IMR-90 (cell line): ENCODE data around the gene CITED2. TPM values are rescaled to one million over a fixed set of nuclear protein-coding genes. Genes with fewer than 3 reads are reported as not detected.

ENCODE experiments used
- ATAC-seq: fragments of 200-7000 bp; cut with Tn5 transposase; 2 replicates; pipeline ENCODE4 v1.9.1; 2020; ENCODE audit warnings: low read depth, mild to moderate bottlenecking, moderate library complexity
- BruUV-seq: library from RNA; stranded (reverse); fragments of 400-500 nt; replicated peaks from 2 replicates; lab custom pipeline; 2021; lab: Mats Ljungman, UMichigan
- CTCF ChIA-PET: fragments of 300-600 bp; formaldehyde crosslinking; extraction: SDS; loops from one replicate; lab custom pipeline; 2021; ENCODE audit warnings: antibody characterized with exemption; lab: Yijun Ruan, JAX
- POLR2A ChIA-PET: fragments of 300-600 bp; sonication (Branson Sonifier 250); formaldehyde crosslinking; loops from one replicate; lab custom pipeline; 2022; ENCODE audit warnings: antibody characterized with exemption; ENCODE audit not compliant: unreplicated experiment; lab: Charles Lee
- DNase-seq: peaks from one replicate; pipeline ENCODE4 v3.0.0; 2013
- H2AFZ ChIP-seq: replicated peaks from 2 replicates; pipeline ENCODE3; 2013; ENCODE audit warnings: low read length, mild to moderate bottlenecking; ENCODE audit not compliant: poor library complexity
- H2AK5ac ChIP-seq: 2 replicates; pipeline ENCODE4 v1.6.1; 2013; ENCODE audit warnings: low read depth, low read length, inconsistent platforms
- H2AK9ac ChIP-seq: replicated peaks from 2 replicates; pipeline ENCODE3; 2013; ENCODE audit warnings: mild to moderate bottlenecking, low read depth, low read length, moderate library complexity; ENCODE audit not compliant: poor library complexity
- H2BK120ac ChIP-seq: 2 replicates; pipeline ENCODE4 v1.6.1; 2013; ENCODE audit warnings: low read depth, low read length, inconsistent platforms
- H2BK15ac ChIP-seq: 3 replicates; pipeline ENCODE4 v1.6.1; 2013; ENCODE audit warnings: low read depth, low read length, inconsistent platforms
- H2BK20ac ChIP-seq: 2 replicates; pipeline ENCODE4 v1.6.1; 2013; ENCODE audit warnings: low read depth, mild to moderate bottlenecking, inconsistent platforms, low read length, moderate library complexity
- H2BK5ac ChIP-seq: 2 replicates; pipeline ENCODE4 v1.6.1; 2013; ENCODE audit warnings: mild to moderate bottlenecking, low read depth, low read length, inconsistent platforms; ENCODE audit not compliant: poor library complexity, severe bottlenecking
- H3K14ac ChIP-seq: replicated peaks from 2 replicates; pipeline ENCODE4 v1.6.1; 2013; ENCODE audit warnings: low read depth, low read length, inconsistent platforms
- H3K18ac ChIP-seq: 2 replicates; pipeline ENCODE4 v1.6.1; 2013; ENCODE audit warnings: low read depth, low read length, control low read depth
- H3K23ac ChIP-seq: 2 replicates; pipeline ENCODE4 v1.6.1; 2013; ENCODE audit warnings: low read depth, low read length, inconsistent platforms
- H3K27ac ChIP-seq: 2 replicates; pipeline ENCODE4 v1.5.1; 2013; ENCODE audit warnings: mild to moderate bottlenecking, control low read depth, low read length; ENCODE audit not compliant: insufficient read depth
- H3K27me3 ChIP-seq: 2 replicates; pipeline ENCODE4 v1.6.1; 2013; ENCODE audit warnings: low read length; ENCODE audit not compliant: control insufficient read depth, insufficient read depth
- H3K36me3 ChIP-seq: 2 replicates; pipeline ENCODE4 v1.6.1; 2013; ENCODE audit warnings: low read length, mixed read lengths; ENCODE audit not compliant: control insufficient read depth, insufficient read depth
- H3K4ac ChIP-seq: 2 replicates; pipeline ENCODE4 v1.6.1; 2013; ENCODE audit warnings: low read depth, low read length, inconsistent platforms
- H3K4me1 ChIP-seq: 2 replicates; pipeline ENCODE4 v1.6.1; 2013; ENCODE audit warnings: low read length, mixed read lengths; ENCODE audit not compliant: control insufficient read depth, insufficient read depth
- H3K4me2 ChIP-seq: 2 replicates; pipeline ENCODE4 v1.6.1; 2013; ENCODE audit warnings: low read depth, mild to moderate bottlenecking, control low read depth, low read length, moderate library complexity
- H3K4me3 ChIP-seq: 2 replicates; pipeline ENCODE4 v1.5.1; 2013; ENCODE audit warnings: low read depth, mild to moderate bottlenecking, control low read depth, low read length, moderate library complexity; ENCODE audit not compliant: insufficient read depth
- H3K56ac ChIP-seq: 2 replicates; pipeline ENCODE4 v1.6.1; 2013; ENCODE audit warnings: low read length, inconsistent platforms; ENCODE audit not compliant: insufficient read depth; ENCODE audit errors: extremely low read depth
- H3K79me1 ChIP-seq, 2 experiments: 2 replicates each; pipeline ENCODE4 v1.6.1; 2013; ENCODE audit warnings: low read length in 2 of 2, inconsistent platforms in 1 of 2, low read depth in 1 of 2
- H3K9ac ChIP-seq: 2 replicates; pipeline ENCODE4 v1.6.1; 2013; ENCODE audit warnings: low read depth, low read length, control low read depth
- H3K9me1 ChIP-seq: 2 replicates; pipeline ENCODE4 v1.6.1; 2013; ENCODE audit warnings: low read length, inconsistent platforms; ENCODE audit not compliant: insufficient read depth
- H3K9me3 ChIP-seq: 2 replicates; pipeline ENCODE4 v1.6.1; 2013; ENCODE audit warnings: low read length; ENCODE audit not compliant: control insufficient read depth, insufficient read depth
- H4K20me1 ChIP-seq: 2 replicates; pipeline ENCODE4 v1.6.1; 2013; ENCODE audit warnings: low read length, inconsistent platforms; ENCODE audit not compliant: insufficient read depth
- H4K5ac ChIP-seq: 2 replicates; pipeline ENCODE4 v1.6.1; 2013; ENCODE audit warnings: mild to moderate bottlenecking, low read depth, low read length, control low read depth
- H4K8ac ChIP-seq, 2 experiments: 2 replicates each; pipeline ENCODE4 v1.6.1; 2013; ENCODE audit warnings: low read depth in 2 of 2, low read length in 2 of 2, control low read depth in 1 of 2, inconsistent platforms in 1 of 2
- H4K91ac ChIP-seq: 2 replicates; pipeline ENCODE4 v1.6.1; 2013; ENCODE audit warnings: low read depth, low read length, inconsistent platforms; ENCODE audit not compliant: insufficient read depth
- BHLHE40 ChIP-seq: fragments of 150-350 bp; IDR thresholded peaks from 2 replicates; pipeline ENCODE4 v1.6.1; 2016; ENCODE audit warnings: mild to moderate bottlenecking, low read depth, low read length
- CEBPB ChIP-seq: IDR thresholded peaks from 2 replicates; pipeline ENCODE4 v1.6.1; 2012; ENCODE audit warnings: low read depth, low read length, improper control_type of control experiment
- CHD1 ChIP-seq: IDR thresholded peaks from 2 replicates; pipeline ENCODE4 v1.6.1; 2012; ENCODE audit warnings: low read depth, low read length, improper control_type of control experiment
- CTCF ChIP-seq: conservative IDR thresholded peaks from 2 replicates; pipeline ENCODE4 v1.5.1; 2012; ENCODE audit warnings: mild to moderate bottlenecking, low read depth, low read length, improper control_type of control experiment
- FOS ChIP-seq: fragments of 150-350 bp; IDR thresholded peaks from 2 replicates; pipeline ENCODE4 v1.6.1; 2016; ENCODE audit warnings: low read depth, low read length
- MAFK ChIP-seq: IDR thresholded peaks from 2 replicates; pipeline ENCODE4 v1.6.1; 2012; ENCODE audit warnings: low read depth, low read length, improper control_type of control experiment
- MAZ ChIP-seq: IDR thresholded peaks from 2 replicates; pipeline ENCODE4 v1.6.1; 2012; ENCODE audit warnings: low read depth, mild to moderate bottlenecking, low read length, improper control_type of control experiment, moderate library complexity, borderline replicate concordance
- MXI1 ChIP-seq: IDR thresholded peaks from 2 replicates; pipeline ENCODE4 v1.6.1; 2012; ENCODE audit warnings: low read depth, mild to moderate bottlenecking, low read length, moderate library complexity, borderline replicate concordance
- POLR2A ChIP-seq: IDR thresholded peaks from 2 replicates; pipeline ENCODE4 v1.6.1; 2012; ENCODE audit warnings: mild to moderate bottlenecking, low read depth, low read length
- RAD21 ChIP-seq: IDR thresholded peaks from 2 replicates; pipeline ENCODE4 v1.6.1; 2012; ENCODE audit warnings: low read length, improper control_type of control experiment
- RCOR1 ChIP-seq: IDR thresholded peaks from 2 replicates; pipeline ENCODE4 v1.6.1; 2012; ENCODE audit warnings: mild to moderate bottlenecking, low read length, improper control_type of control experiment; ENCODE audit not compliant: insufficient replicate concordance
- RFX5 ChIP-seq: IDR thresholded peaks from 2 replicates; pipeline ENCODE4 v1.8.0; 2012; ENCODE audit warnings: low read depth, mild to moderate bottlenecking, low read length, moderate library complexity
- SMC3 ChIP-seq: fragments of 150-350 bp; IDR thresholded peaks from 2 replicates; pipeline ENCODE4 v1.6.1; 2016; ENCODE audit warnings: low read depth, mild to moderate bottlenecking, antibody characterized with exemption, low read length, moderate library complexity
- USF2 ChIP-seq: fragments of 150-350 bp; IDR thresholded peaks from 2 replicates; pipeline ENCODE4 v1.6.1; 2017; ENCODE audit warnings: mild to moderate bottlenecking, antibody characterized with exemption, low read length, low read depth
- WGBS, 2 experiments: methylation state at CpG; one replicate each; pipeline versions ENCODE4 v1.1.5 to v1.1.7; 2013; ENCODE audit warnings: missing lambda C conversion rate in 2 of 2; ENCODE audit not compliant: insufficient read length in 1 of 2; ENCODE audit errors: extremely low coverage in 2 of 2; 5-methylcytosine and 5-hydroxymethylcytosine counted together
- dilution Hi-C: fragments of 300-500 bp; cut with HindIII; formaldehyde crosslinking; loops from one replicate; pipeline ENCODE4 v1.14.3; 2018; ENCODE audit warnings: low sequenced_read_pairs; ENCODE audit not compliant: unreplicated experiment
- in situ Hi-C: fragments of 300-500 bp; cut with MboI; formaldehyde crosslinking; loops from 3 replicates; pipeline ENCODE4 v1.14.3; 2019; ENCODE audit warnings: low sequenced_read_pairs, inconsistent platforms, mixed read lengths
- intact Hi-C: fragments of 100-400 bp; cut with micrococcal nuclease; formaldehyde crosslinking; loops from 2 replicates; pipeline ENCODE4 v1.10.0; 2022
- polyA plus RNA-seq, 3 experiments: library from polyadenylated mRNA; depleted of rRNA; stranded (reverse); fragments of >200 nt; gene quantifications; 2 replicates each; pipeline ENCODE4 v1.2.3, GENCODE V29; 2012; ENCODE audit warnings: low replicate concordance in 1 of 3
- total RNA-seq: library from RNA; depleted of rRNA; stranded (reverse); fragments of >200 nt; gene quantifications from 2 replicates; pipeline ENCODE4 v1.2.3, GENCODE V29; 2012
- TF ChIP-seq, protein P1 (sequence below): fragments of 150-350 bp; IDR thresholded peaks from 2 replicates; pipeline ENCODE4 v1.6.1; 2016; ENCODE audit warnings: low read depth, mild to moderate bottlenecking, low read length, moderate library complexity, borderline replicate concordance

CITED2 gene
- total and polyA plus RNA-seq, 2 of the 4 experiments (the other 2 are of a cell fraction) = 163 to 483 TPM

GRCh38 chr6:139341060-139341459 is 33.4 kb downstream of the CITED2 start:
- DNase-seq (no peak), ATAC-seq (no peak)
- Histone ChIP-seq H3K56ac (no peak overlapping the region), H2AK9ac (no peak overlapping the region), H3K9me1 (no peaks in the 10 kb centered on the region), H2BK20ac (no peak overlapping the region), H4K5ac (no peak overlapping the region), H3K27ac (no peak overlapping the region), H3K4me1 (0 out of 2 replicates have a peak, but pooled peaks cover 2% of the 10 kb centered on the region), H2BK5ac (no peak overlapping the region), H3K4me3 (no peak overlapping the region), H3K27me3 (no peaks in the 10 kb centered on the region), H4K20me1 (no peaks in the 10 kb centered on the region), H3K14ac (no peak overlapping the region), H3K4me2 (no peak overlapping the region), H3K36me3 (no peaks in the 10 kb centered on the region), H4K8ac (no peak overlapping the region), H4K91ac (no peak overlapping the region), H2AK5ac (no peak overlapping the region), H3K79me1 (no peaks in the 10 kb centered on the region), H2BK120ac (no peak overlapping the region), H2BK15ac (no peak overlapping the region), H2AFZ (no peak overlapping the region), H3K4ac (no peak overlapping the region), H3K9me3 (no peaks in the 10 kb centered on the region), H3K18ac (no peak overlapping the region), H3K23ac (no peak overlapping the region), H3K9ac (no peak overlapping the region)
- in situ Hi-C loops = no loop called here
- POLR2A ChIA-PET = no interaction called here
- dilution Hi-C loops = no loop called here
- intact Hi-C loops = no loop called here
- no TSS peak for BruUV-seq
- no CpG with 5 or more reads among the region's 2 CpGs for WGBS, 2 experiments
- CTCF ChIA-PET = no interaction called here
- no peak for TF ChIP-seq USF2
- TF ChIP-seq RFX5 = no peak
- no peak for TF ChIP-seq CEBPB
- no peak for TF ChIP-seq CTCF
- TF ChIP-seq RAD21 = no peak
- no peak for TF ChIP-seq MAFK
- TF ChIP-seq BHLHE40 = no peak
- no peak for TF ChIP-seq SMC3
- TF ChIP-seq CHD1 = no peak
- TF ChIP-seq, protein P1, sequence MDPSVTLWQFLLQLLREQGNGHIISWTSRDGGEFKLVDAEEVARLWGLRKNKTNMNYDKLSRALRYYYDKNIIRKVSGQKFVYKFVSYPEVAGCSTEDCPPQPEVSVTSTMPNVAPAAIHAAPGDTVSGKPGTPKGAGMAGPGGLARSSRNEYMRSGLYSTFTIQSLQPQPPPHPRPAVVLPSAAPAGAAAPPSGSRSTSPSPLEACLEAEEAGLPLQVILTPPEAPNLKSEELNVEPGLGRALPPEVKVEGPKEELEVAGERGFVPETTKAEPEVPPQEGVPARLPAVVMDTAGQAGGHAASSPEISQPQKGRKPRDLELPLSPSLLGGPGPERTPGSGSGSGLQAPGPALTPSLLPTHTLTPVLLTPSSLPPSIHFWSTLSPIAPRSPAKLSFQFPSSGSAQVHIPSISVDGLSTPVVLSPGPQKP = no peak
- TF ChIP-seq POLR2A = no peak
- TF ChIP-seq RCOR1 = no peak
- TF ChIP-seq MAZ = no peak
- TF ChIP-seq FOS = no peak
- no peak for TF ChIP-seq MXI1
